Erythroblast (primary cell): Measurements from ENCODE around the gene SRPK3.

Source experiments
- GATA1 ChIP-seq: IDR thresholded peaks from 2 replicates; pipeline ENCODE4 v1.6.1; 2011; ENCODE audit warnings: low read depth, mild to moderate bottlenecking, control low read depth, low read length, moderate library complexity
- POLR2A ChIP-seq: IDR thresholded peaks from 2 replicates; pipeline ENCODE4 v1.6.1; 2011; ENCODE audit warnings: mild to moderate bottlenecking, low read length

- TF ChIP-seq POLR2A (no peak), GATA1 (no peak)
Observed at GRCh38 chrX:153806999-153807575, 26.2 kb downstream of the SRPK3 start.
